Astrocyte of the cerebellum (primary cell): ENCODE data around the gene ANO5.

Source experiments
- DNase-seq: peaks from one replicate; pipeline ENCODE4 v3.0.0-alpha.2; 2011; ENCODE audit warnings: low read depth
- H3K4me3 ChIP-seq: 2 replicates; pipeline ENCODE4 v1.5.1; 2011; ENCODE audit warnings: mild to moderate bottlenecking, low read depth, low read length, moderate library complexity
- CTCF ChIP-seq: IDR thresholded peaks from 2 replicates; pipeline ENCODE4 v1.5.1; 2012; ENCODE audit warnings: low read length, low read depth, moderate library complexity, mild to moderate bottlenecking; ENCODE audit errors: missing control alignments
- in situ Hi-C: cut with HindIII; loops from 2 replicates; pipeline ENCODE4 v1.10.0; 2017; ENCODE audit warnings: low sequenced_read_pairs

The ANO5 gene

GRCh38 chr11:22197139-22198005 is 4.5 kb downstream of the ANO5 start:
- in situ Hi-C loops, result no loop called here
- no peak for TF ChIP-seq CTCF
- DNase-seq, result no peak
- no peak overlapping the region for H3K4me3 ChIP-seq

GRCh38 chr11:22199243-22199642 is 6.4 kb downstream of the ANO5 start:
- no peak for DNase-seq
- no peak for TF ChIP-seq CTCF
- no peak overlapping the region for H3K4me3 ChIP-seq
- in situ Hi-C loops, result no loop called here

GRCh38 chr11:22203281-22203680 is 10.4 kb downstream of the ANO5 start:
- H3K4me3 ChIP-seq, result no peak overlapping the region
- DNase-seq, result no peak
- TF ChIP-seq CTCF, result no peak
- in situ Hi-C loops, result no loop called here

GRCh38 chr11:22207162-22207561 is 14.3 kb downstream of the ANO5 start:
- no peak for DNase-seq
- no peak for TF ChIP-seq CTCF
- in situ Hi-C loops, result no loop called here
- H3K4me3 ChIP-seq, result no peak overlapping the region

GRCh38 chr11:22208151-22208858 is 15.4 kb downstream of the ANO5 start:
- no peak for DNase-seq
- in situ Hi-C loops, result no loop called here
- no peak overlapping the region for H3K4me3 ChIP-seq
- TF ChIP-seq CTCF, result no peak

GRCh38 chr11:22216940-22217339 is 24.1 kb downstream of the ANO5 start:
- in situ Hi-C loops, result no loop called here
- no peak for DNase-seq
- no peak for TF ChIP-seq CTCF
- no peak overlapping the region for H3K4me3 ChIP-seq
